Measurements from ENCODE around the gene SUOX. TPM values are rescaled to one million over a fixed set of nuclear protein-coding genes. Genes with fewer than 3 reads are reported as not detected.

Gene SUOX
- total RNA-seq, 6 donors from 2014 or later, result 12.8 to 36.3 (median 21.9) TPM

GRCh38 chr12:56053407-56053893, 56.4 kb downstream of the SUOX start:
- TF ChIP-seq POLR2AphosphoS5 (IDR thresholded peaks at IDR 0.05), result no peak
- TF ChIP-seq CTCF (IDR thresholded peaks at IDR 0.05), result no peak
- TF ChIP-seq POLR2A (IDR thresholded peaks at IDR 0.05), result no peak
- TF ChIP-seq EP300 (IDR thresholded peaks at IDR 0.05), result no peak
- no peak for ATAC-seq (ENCODE audit: low FRiP score in 2 of 2)
- no peak for DNase-seq

More at GRCh38 chr12:56053407-56053893, 56.4 kb downstream of the SUOX start:
- Histone ChIP-seq H3K36me3 (no peaks in the 10 kb centered on the region), H3K27ac (no peak overlapping the region), H3K9me3 (no peaks in the 10 kb centered on the region), H3K4me3 (no peak overlapping the region), H3K4me1 (no peaks in the 10 kb centered on the region), H3K27me3 (no peaks in the 10 kb centered on the region)
- 79 to 83% methylated on average over 6 of the region's 6 CpGs for WGBS, 2 donors

Other genes starting within 250 kb of the SUOX start
- gene SARNP, start 179.6 kb upstream of the SUOX start, total RNA-seq, result 10 to 100 TPM; 39.1 to 69.3 (median 54.9) TPM
- 10 to 100 TPM in 5 of 6 donors, 1 to 10 TPM in 1; 9.4 to 62.9 (median 20.2) TPM for gene ORMDL2, start 179.2 kb upstream of the SUOX start, total RNA-seq
- gene DNAJC14, start 167.7 kb upstream of the SUOX start, total RNA-seq, result 10 to 100 TPM; 22.0 to 40.3 (median 33.6) TPM
- gene MMP19, start 154.3 kb upstream of the SUOX start, total RNA-seq, result 100 to 1,000 TPM in 1 of 6 donors, 10 to 100 TPM in 5; 13.6 to 122 (median 42.3) TPM
- gene PYM1, start 69.4 kb upstream of the SUOX start, total RNA-seq, result 10 to 100 TPM; 23.0 to 47.3 (median 32.8) TPM
- 100 to 1,000 TPM in 1 of 6 donors, 10 to 100 TPM in 5; 16.7 to 251 (median 37.3) TPM for gene DGKA, start 66.1 kb upstream of the SUOX start, total RNA-seq
- gene PMEL, start 31.2 kb upstream of the SUOX start, total RNA-seq, result 10 to 100 TPM in 1 of 6 donors, 1 to 10 TPM in 4, under 1 TPM in 1; 0.91 to 45.1 (median 1.5) TPM
- 10 to 100 TPM; 11.7 to 27.9 (median 21.7) TPM for gene CDK2, start 30.4 kb upstream of the SUOX start, total RNA-seq
- 100 to 1,000 TPM in 4 of 6 donors, 10 to 100 TPM in 2; 53.4 to 139 (median 116) TPM for gene RAB5B, start 23.2 kb upstream of the SUOX start, total RNA-seq
- gene IKZF4, start 23.8 kb downstream of the SUOX start, total RNA-seq, result 10 to 100 TPM in 1 of 6 donors, 1 to 10 TPM in 5; 5.6 to 23.0 (median 9.3) TPM
- 100 to 1,000 TPM in 3 of 6 donors, 10 to 100 TPM in 3; 15.3 to 570 (median 150) TPM for gene RPS26, start 44.6 kb downstream of the SUOX start, total RNA-seq
- gene ERBB3, start 82.9 kb downstream of the SUOX start, total RNA-seq, result 100 to 1,000 TPM in 3 of 6 donors, 10 to 100 TPM in 3; 56.8 to 171 (median 101) TPM
- 100 to 1,000 TPM in 1 of 6 donors, 10 to 100 TPM in 5; 36.7 to 103 (median 70.7) TPM for gene PA2G4, start 107.3 kb downstream of the SUOX start, total RNA-seq
- 1,000 to 10,000 TPM; 1,377 to 3,349 (median 3,110) TPM for gene RPL41, start 119.4 kb downstream of the SUOX start, total RNA-seq
- 10 to 100 TPM in 2 of 6 donors, 1 to 10 TPM in 4; 2.1 to 22.0 (median 6.4) TPM for gene ZC3H10, start 121.0 kb downstream of the SUOX start, total RNA-seq
- gene ESYT1, start 131.0 kb downstream of the SUOX start, total RNA-seq, result 100 to 1,000 TPM in 5 of 6 donors, 10 to 100 TPM in 1; 73.9 to 132 (median 112) TPM
- 10 to 100 TPM; 10.5 to 38.4 (median 29.1) TPM for gene MYL6B, start 155.3 kb downstream of the SUOX start, total RNA-seq
- gene MYL6, start 161.1 kb downstream of the SUOX start, total RNA-seq, result 1,000 to 10,000 TPM in 5 of 6 donors, 100 to 1,000 TPM in 1; 665 to 1,935 (median 1,528) TPM
- 100 to 1,000 TPM in 2 of 6 donors, 10 to 100 TPM in 4; 71.4 to 258 (median 93.9) TPM for gene SMARCC2, start 192.2 kb downstream of the SUOX start, total RNA-seq
- 10 to 100 TPM; 38.8 to 94.3 (median 62.1) TPM for gene RNF41, start 224.6 kb downstream of the SUOX start, total RNA-seq
- 10 to 100 TPM in 4 of 6 donors, 1 to 10 TPM in 2; 4.2 to 23.1 (median 17.6) TPM for gene NABP2, start 227.1 kb downstream of the SUOX start, total RNA-seq
- 1 to 10 TPM in 2 of 6 donors, under 1 TPM in 1, not detected in 3; 0.37 to 1.2 (median 1.1) TPM for gene SLC39A5, start 232.8 kb downstream of the SUOX start, total RNA-seq

Measured in upper lobe of left lung (tissue), 6 donors.